ENCODE results near the gene SH2D2A.

- TF ChIP-seq TAF1 (IDR thresholded peaks at IDR 0.05; ENCODE audit: borderline replicate concordance, low read depth, low read length) (no peak), POLR2AphosphoS5 (IDR thresholded peaks at IDR 0.05; ENCODE audit: low read depth, low read length) (no peak), POLR2A (IDR thresholded peaks at IDR 0.05; ENCODE audit: low read depth, low read length) (no peak)
Observed at GRCh38 chr1:156858555-156858956, 41.9 kb upstream of the SH2D2A start.
